ENCODE measurements around the gene CATSPER1. TPM values are rescaled to one million over a fixed set of nuclear protein-coding genes. Genes with fewer than 3 reads are reported as not detected.

Gene CATSPER1
- total RNA-seq, 1 donor from 2014 or later = not detected

DNA sequence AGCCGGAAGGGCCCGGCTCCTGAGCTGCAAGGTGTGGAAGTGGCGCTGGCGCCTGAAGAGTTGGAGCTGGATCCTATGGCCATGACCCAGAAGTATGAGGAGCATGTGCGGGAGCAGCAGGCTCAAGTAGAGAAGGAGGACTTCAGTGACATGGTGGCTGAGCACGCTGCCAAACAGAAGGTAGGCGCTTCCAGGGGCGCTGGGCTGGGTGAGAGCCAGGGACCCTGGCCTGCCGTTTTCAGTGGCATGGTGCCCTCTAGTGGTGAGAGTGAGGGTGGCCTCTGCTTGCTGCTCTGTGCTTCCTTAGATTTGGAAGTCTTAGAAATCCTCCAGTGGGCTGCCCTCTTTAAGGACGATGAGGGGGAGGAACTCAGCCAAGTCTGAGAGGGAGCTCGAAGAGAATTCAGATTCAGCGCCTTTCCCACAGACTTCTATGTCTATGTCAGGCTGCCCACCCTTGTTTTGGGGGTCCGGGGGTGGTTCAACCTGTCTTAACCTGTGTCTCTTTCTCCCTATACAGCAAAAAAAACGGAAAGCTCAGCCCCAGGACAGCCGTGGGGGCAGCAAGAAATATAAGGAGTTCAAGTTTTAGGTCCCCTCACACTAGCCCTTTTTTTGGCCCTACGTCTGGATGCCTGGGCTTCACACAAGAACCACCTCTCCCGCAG is 42.0 kb upstream of the CATSPER1 start:
- Histone ChIP-seq H3K4me1 (peaks cover 47% of the 10 kb centered on the region), H3K27me3 (ENCODE audit: low read depth) (no peaks in the 10 kb centered on the region), H3K9me3 (replicated peaks) (no peaks in the 10 kb centered on the region), H3K4me3 (peak overlapping the region; percentile 92), H3K27ac (replicated peaks) (peak overlapping the region; percentile 94), H3K36me3 (peaks cover 61% of the 10 kb centered on the region)
- intact Hi-C loops (cut with micrococcal nuclease) = no loop called here
- TF ChIP-seq, protein P1, sequence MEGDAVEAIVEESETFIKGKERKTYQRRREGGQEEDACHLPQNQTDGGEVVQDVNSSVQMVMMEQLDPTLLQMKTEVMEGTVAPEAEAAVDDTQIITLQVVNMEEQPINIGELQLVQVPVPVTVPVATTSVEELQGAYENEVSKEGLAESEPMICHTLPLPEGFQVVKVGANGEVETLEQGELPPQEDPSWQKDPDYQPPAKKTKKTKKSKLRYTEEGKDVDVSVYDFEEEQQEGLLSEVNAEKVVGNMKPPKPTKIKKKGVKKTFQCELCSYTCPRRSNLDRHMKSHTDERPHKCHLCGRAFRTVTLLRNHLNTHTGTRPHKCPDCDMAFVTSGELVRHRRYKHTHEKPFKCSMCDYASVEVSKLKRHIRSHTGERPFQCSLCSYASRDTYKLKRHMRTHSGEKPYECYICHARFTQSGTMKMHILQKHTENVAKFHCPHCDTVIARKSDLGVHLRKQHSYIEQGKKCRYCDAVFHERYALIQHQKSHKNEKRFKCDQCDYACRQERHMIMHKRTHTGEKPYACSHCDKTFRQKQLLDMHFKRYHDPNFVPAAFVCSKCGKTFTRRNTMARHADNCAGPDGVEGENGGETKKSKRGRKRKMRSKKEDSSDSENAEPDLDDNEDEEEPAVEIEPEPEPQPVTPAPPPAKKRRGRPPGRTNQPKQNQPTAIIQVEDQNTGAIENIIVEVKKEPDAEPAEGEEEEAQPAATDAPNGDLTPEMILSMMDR (IDR thresholded peaks at IDR 0.05; ENCODE audit: borderline replicate concordance) = peak; percentile 93
- peak; percentile 69 for DNase-seq

DNA sequence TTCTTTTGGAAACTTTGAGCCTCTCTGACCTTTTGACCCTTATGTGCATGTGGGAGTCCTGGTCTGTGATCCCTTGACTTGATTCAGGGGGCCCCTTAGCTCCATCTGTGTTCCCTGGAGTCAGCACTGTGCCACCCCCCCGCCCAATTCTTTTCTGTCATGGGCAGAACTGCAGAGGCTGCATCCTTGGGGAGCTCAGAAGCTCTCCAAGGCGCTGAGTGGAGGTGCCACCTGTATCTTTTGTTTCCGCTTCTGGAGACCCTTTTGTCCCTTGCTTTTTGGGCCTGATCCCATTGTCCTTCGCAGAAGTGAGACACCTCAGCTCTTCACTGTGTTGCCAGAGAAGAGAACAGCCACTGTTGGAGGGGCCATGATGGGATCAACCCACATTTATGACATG is 41.4 kb upstream of the CATSPER1 start:
- no peak for DNase-seq
- intact Hi-C loops (cut with micrococcal nuclease) = no loop called here
- TF ChIP-seq, protein P1 (IDR thresholded peaks at IDR 0.05; ENCODE audit: borderline replicate concordance) = no peak
- no peaks in the 10 kb centered on the region for H3K27me3 ChIP-seq (ENCODE audit: low read depth)
- peaks cover 47% of the 10 kb centered on the region for H3K4me1 ChIP-seq
- peaks cover 64% of the 10 kb centered on the region for H3K36me3 ChIP-seq
- H3K27ac ChIP-seq (replicated peaks) = peak overlapping the region; percentile 94
- no peak overlapping the region for H3K4me3 ChIP-seq
- H3K9me3 ChIP-seq (replicated peaks) = no peaks in the 10 kb centered on the region

DNA sequence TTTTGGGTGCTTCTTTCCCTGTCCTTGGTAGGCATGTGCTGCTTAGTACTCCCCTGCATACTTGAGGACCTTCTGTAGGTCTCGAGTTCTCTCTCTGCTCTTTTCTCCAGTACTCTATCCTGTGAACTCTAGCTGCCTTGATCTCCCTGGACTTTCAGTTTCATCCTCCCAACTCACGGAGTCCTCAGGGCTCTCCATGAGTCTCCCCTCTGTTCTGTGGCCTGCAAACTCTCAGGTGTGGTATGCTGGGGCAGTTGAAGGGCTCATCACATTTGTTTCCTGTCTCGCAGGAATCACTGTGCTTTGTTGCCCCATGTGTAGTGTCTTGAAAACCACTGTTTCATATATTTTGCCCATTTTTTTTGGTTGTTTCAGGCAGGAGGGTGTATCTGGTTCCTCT is 40.5 kb upstream of the CATSPER1 start:
- peaks cover 70% of the 10 kb centered on the region for H3K36me3 ChIP-seq
- intact Hi-C loops (cut with micrococcal nuclease) = no loop called here

DNA sequence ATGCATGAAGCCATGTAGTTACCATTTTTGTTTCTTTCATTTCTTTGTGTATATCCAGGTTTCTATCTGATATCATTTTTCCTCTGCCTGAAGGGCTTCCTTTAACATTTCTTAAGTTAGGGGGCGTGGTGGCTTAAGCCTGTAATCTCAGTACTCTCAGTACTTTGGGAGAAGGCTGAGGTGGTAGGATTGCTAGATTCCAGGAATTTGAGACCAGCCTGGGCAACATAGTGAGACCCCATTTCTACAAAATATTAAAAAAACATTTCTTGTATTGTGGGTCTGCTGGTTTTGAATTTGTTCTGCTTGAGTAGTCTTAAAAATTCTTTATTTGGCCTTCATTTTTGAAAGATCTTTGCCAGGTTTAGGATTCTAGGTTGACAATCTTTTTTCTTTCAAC is 38.3 kb upstream of the CATSPER1 start:
- TF ChIP-seq, protein P1 (IDR thresholded peaks at IDR 0.05; ENCODE audit: borderline replicate concordance) = no peak
- intact Hi-C loops (cut with micrococcal nuclease) = no loop called here
- no peaks in the 10 kb centered on the region for H3K27me3 ChIP-seq (ENCODE audit: low read depth)
- H3K4me3 ChIP-seq = no peak overlapping the region
- no peak overlapping the region for H3K27ac ChIP-seq (replicated peaks)
- no peak for DNase-seq
- H3K36me3 ChIP-seq = peaks cover 92% of the 10 kb centered on the region
- peaks cover 23% of the 10 kb centered on the region for H3K4me1 ChIP-seq
- no peaks in the 10 kb centered on the region for H3K9me3 ChIP-seq (replicated peaks)

More for the DNA sequence above, 40.5 kb upstream of the CATSPER1 start:
- Histone ChIP-seq H3K4me1 (peaks cover 41% of the 10 kb centered on the region), H3K9me3 (replicated peaks) (no peaks in the 10 kb centered on the region), H3K27ac (replicated peaks) (peak overlapping the region; percentile 13), H3K4me3 (no peak overlapping the region), H3K27me3 (ENCODE audit: low read depth) (no peaks in the 10 kb centered on the region)
- DNase-seq = no peak
- TF ChIP-seq, protein P1 (IDR thresholded peaks at IDR 0.05; ENCODE audit: borderline replicate concordance) = no peak

DNA sequence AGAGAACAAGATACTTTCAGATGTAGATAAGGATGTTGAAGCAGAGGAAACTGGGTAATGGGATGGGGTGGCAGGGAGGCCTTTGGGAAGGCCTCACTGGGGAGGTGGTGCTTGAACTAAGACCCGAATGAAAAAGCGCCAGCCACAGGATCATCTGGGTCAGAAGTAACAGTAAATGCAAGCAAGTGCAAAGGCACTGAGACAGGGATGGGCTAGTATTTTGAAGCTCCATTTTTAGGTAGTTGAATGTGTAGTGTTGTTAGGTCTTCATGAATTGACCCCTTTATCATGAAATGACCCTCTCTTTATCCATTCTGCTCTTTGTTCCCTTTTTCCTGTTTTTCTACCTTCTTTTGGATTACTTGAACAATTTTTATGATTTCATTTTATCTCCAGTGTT is 37.6 kb upstream of the CATSPER1 start:
- no peak for DNase-seq
- no peak overlapping the region for H3K4me3 ChIP-seq
- H3K9me3 ChIP-seq (replicated peaks) = no peaks in the 10 kb centered on the region
- peaks cover 17% of the 10 kb centered on the region for H3K4me1 ChIP-seq
- H3K27ac ChIP-seq (replicated peaks) = no peak overlapping the region
- intact Hi-C loops (cut with micrococcal nuclease) = no loop called here
- TF ChIP-seq, protein P1 (IDR thresholded peaks at IDR 0.05; ENCODE audit: borderline replicate concordance) = no peak
- no peaks in the 10 kb centered on the region for H3K27me3 ChIP-seq (ENCODE audit: low read depth)
- H3K36me3 ChIP-seq = peaks cover 99% of the 10 kb centered on the region
